Activated gamma-delta T cell treated with anti-CD3 and anti-CD28 coated beads, Interleukin-2, amount 50 U/mL, for 16 hours (primary cell): ENCODE results near the gene CAMK2A.
"Not testable (repeated sequence)": the region's sequence is repeated elsewhere in the genome, so short reads cannot be mapped to it uniquely, and the experiment has no call there.

ENCODE experiments used
- DNase-seq: peaks from one replicate; pipeline ENCODE4 v3.0.0-alpha.2; 2020; ENCODE audit warnings: low read depth

Gene CAMK2A

DNA sequence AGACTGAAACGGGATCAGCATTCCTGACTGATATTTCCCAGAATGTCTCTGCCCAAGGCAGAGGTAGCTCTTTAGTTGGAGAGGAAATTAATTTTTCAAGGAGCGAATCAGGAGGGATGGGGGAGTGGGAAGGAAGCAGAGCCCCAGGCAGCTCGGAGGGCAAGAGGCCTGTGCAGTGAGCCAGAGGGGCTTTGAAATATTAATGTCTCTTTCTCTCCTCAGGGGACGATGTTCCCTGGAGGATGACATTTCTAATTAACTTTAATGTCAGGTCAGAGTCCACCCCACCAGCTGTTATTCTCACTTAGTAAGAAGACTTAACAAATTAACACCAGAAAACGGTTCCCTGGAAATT lies 54.1 kb downstream of the CAMK2A start:
- DNase-seq, result no peak

DNA sequence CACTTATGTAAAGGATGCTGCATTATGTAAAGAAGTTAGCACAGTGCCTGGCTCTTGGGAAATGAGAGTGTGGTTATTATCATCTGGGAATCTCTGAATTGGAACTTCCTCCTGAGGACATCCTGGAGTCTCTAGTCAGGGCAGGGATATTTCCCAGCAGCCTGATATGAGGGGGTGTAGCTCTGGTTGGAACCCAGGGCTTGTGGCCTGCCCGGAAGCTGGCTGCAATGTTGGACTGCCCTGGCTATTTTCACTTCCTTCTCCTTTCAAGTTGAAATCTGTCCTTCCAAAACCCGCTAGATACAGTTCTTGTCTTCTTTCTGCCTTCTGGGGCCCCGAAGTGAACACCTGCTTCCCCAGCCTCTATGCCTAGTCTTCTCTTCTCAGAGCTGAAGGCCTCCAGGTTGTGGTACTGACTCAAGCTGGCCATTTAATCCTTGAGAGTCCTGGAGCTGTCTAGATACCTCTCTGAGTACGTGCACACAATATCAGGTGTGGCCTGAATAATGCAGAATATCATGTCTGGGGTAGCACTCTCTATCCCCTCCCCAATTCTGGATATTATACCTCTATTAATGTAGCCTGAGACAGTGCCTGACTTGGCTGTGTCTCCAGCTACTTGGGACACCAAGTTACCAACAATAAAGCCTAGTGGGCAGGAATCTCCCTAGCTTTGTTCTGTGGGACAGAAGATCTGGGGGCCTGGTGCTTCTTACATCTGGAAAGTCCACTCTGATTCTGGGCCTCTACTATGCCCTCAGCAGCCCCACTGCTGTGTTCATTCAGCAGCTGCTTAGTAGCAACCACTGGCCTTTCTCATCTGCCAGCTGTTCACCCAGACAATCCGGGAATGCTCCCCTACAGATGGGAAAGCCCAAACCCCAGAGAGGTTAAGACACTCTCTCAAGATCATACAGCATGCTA lies 54.7 kb downstream of the CAMK2A start:
- DNase-seq, result no peak

- not testable (repeated sequence) for DNase-seq
These were observed 55.9 kb downstream of the CAMK2A start for GRCh38 chr5:150233706-150234105.

- no peak for DNase-seq
These were observed 58.7 kb downstream of the CAMK2A start for GRCh38 chr5:150230842-150231241.

- no peak for DNase-seq
These were observed 60.0 kb downstream of the CAMK2A start for GRCh38 chr5:150229571-150229970.

GRCh38 chr5:150227606-150228273 lies 61.8 kb downstream of the CAMK2A start:
- DNase-seq, result no peak

DNA sequence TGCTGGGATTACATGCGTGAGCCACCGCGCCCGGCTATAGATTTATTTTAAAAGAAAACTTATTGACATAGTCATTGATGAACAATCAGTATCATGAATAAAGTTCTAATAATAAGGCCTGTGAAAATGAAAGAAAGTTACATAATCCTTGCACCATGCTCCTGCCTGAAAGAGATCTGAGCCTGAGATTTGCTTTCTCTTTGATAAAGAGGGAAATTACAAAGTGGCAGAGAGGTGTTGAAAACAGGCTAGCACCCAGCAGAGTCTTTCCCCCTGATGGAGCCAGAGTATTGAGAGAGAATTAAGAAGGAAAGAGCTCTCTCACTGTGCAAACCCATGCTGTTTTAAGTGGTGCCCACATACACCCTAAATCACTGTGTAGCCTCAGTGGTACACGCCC lies 62.5 kb downstream of the CAMK2A start:
- DNase-seq, result no peak

DNA sequence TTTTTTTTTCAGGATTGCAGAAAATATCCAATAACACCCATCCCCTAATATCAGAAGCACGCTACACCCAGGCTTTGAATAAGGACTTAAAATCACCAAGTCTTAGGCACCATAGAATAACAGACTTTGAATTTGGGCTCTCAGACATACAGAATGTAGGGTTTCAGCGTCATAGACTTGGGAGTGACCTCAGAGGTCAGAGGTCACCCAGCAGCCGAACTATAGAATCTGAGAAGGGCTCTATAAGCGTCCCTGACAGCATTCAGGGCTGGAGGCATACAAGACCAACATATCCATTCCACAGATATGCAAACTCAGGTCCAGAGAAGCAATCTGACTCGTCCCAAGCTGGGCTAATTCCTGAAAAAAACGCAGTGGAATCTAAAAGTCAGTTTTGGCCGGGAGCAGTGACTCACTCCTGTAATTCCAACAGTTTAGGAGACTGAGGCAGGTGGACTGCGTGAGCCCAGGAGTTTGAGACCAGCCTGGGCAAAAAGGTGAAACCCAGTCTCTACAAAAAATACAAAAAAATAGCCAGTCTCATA lies 65.0 kb downstream of the CAMK2A start:
- no peak for DNase-seq

DNA sequence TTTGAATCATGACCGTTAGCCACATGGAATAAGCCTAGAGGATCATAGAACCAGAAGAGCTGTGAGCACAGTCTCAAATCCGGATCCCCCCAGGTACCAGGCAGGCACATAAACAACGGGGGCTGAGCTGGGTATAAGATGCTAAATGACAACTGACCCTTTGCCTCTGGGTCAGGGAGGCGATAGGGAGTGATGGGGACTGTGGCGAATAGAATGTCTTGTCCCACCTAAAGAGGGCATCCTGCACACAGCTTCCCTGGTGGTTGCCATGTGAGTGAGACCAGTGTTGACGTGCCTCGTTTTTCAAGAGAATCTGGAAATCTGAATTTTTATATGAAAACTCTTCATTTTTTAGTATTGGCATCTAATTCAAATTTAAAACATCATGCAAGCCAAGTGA lies 66.1 kb downstream of the CAMK2A start:
- DNase-seq, result no peak

DNA sequence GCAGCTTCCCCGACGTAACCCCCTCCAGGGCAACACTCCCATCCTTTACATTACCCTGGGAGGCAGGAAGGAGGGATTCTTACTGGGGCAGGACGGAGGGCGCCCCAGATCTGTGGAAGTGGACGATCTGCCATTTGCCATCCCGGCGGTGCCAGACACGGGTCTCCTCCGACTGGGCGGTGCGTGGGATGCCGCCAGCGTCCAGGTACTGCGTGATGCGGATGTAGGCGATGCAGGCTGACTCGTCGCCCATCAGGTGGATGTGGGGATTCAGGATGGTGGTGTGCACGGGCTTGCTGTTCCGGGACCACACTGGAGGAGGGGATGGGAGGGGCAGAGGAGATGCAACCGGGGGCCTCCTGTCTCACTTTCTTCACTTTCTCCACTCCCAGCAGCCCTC lies 66.7 kb downstream of the CAMK2A start:
- no peak for DNase-seq

GRCh38 chr5:150221471-150221870 lies 68.1 kb downstream of the CAMK2A start:
- no peak for DNase-seq

GRCh38 chr5:150219861-150220260 lies 69.7 kb downstream of the CAMK2A start:
- DNase-seq, result no peak

GRCh38 chr5:150219142-150219541 lies 70.4 kb downstream of the CAMK2A start:
- DNase-seq, result no peak

DNA sequence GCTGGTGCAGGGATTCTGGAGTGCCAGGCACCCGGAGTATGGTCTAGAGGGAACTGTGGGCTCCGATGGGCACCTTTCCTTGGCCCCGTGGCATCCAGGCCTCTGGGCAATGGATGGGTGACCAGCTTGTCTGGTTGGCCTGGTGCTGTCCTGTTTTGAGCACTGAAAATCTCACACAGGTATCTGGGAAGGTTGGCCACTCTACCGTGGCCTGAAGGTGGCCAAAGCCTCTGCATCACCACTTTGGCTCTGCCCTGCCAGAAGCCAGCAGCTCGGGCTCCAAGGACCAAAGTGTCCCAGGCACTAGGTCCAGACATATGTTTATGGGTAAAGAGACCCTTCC lies 70.9 kb downstream of the CAMK2A start:
- no peak for DNase-seq

GRCh38 chr5:150217873-150218692 lies 71.5 kb downstream of the CAMK2A start:
- peak; percentile 64 for DNase-seq

DNA sequence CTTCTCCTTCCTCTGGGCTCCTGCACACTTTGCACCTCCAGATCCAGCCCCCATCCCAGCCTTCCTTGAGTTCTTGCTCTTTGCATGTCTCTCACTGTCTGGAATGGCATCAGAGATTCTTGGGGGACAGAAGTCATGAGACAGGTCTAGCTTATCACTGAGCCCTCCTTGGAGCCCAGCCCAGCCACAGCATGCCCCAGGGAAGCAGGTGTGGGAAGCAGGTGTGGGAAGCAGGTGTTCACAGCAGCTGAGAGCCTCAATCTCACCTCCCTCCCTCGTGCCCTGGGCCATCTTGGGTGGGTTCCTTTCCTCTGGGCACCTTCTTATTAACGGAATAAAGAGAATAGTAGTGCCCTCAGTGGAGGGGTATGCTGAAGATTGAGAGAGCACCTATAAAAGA lies 72.5 kb downstream of the CAMK2A start:
- no peak for DNase-seq

GRCh38 chr5:150215979-150216944 lies 73.3 kb downstream of the CAMK2A start:
- DNase-seq, result no peak

GRCh38 chr5:150214289-150214688 lies 75.3 kb downstream of the CAMK2A start:
- DNase-seq, result no peak

- no peak for DNase-seq
These were observed 76.0 kb downstream of the CAMK2A start for GRCh38 chr5:150213530-150213929.

DNA sequence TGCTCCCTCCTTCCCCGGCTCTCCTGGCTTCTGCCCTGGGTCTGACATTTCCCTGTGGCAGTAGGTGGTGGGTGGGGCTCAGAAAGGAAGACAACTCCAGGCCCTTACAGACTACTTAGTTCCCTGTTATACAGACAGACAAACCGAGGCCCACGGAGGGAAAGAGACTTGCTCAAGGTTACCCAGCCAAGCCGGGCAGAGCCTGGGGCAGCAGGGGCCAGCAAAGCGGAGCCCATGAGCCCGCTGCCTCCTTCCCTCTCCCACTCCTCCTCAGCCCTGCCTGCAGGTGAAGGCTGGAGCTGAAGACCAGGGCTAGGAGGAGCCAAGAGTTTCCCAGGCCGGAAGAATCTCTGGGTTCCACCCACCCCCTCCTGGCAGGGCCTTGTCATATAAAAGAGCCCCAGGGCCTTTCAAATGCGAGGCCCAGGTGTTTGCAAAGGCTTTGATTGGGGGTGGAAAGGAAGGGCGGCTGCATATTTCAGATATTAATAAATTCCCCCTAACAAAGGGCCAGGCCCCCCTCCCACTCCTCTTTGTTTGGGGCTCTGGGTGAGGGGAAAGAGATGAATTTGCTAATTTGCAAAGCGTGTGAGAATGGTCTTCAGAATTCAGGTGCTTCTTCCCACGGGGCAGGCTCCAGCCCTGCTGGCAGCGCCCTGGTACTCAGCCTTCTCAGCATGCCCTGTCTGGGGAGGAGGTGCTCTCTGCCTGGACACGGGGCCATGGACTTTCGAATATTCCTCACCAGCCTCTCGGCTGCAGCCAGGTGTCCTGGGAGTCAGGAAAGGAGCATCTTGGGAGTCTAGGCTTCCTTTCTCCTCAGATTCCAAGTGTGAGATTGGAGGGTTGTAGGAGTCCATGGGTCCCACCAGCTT lies 78.2 kb downstream of the CAMK2A start:
- no peak for DNase-seq
